Measurements from ENCODE around the gene NFIA. TPM values are rescaled to one million over a fixed set of nuclear protein-coding genes. Genes with fewer than 3 reads are reported as not detected.

Gene NFIA
- polyA plus RNA-seq, 1 donor (not counting 4 experiments of a cell fraction or from before 2014, with no cell fraction given): 14.7 TPM

GRCh38 chr1:61278966-61279365 is 196.6 kb downstream of the NFIA start:
- no peaks in the 10 kb centered on the region for H3K27me3 ChIP-seq (ENCODE audit: control insufficient read depth, extremely low read depth, insufficient read depth, low read length)
- TF ChIP-seq EZH2 (IDR thresholded peaks at IDR 0.05; ENCODE audit: low read length) (no peak), CTCF (optimal IDR thresholded peaks at IDR 0.05 in 1 of 3, IDR thresholded peaks at IDR 0.05 in 1 of 3, conservative IDR thresholded peaks at IDR 0.05 in 1 of 3; ENCODE audit: extremely low read depth in 1 of 3, insufficient read depth in 2 of 3, low read length in 3 of 3) (no peak)
- FAIRE-seq (no peak), DNase-seq (ENCODE audit: low read depth, low spot score) (no peak)
- H3K27ac ChIP-seq (ENCODE audit: control insufficient read depth, insufficient read depth, low read length): no peak overlapping the region
- no peak overlapping the region for H3K4me3 ChIP-seq (ENCODE audit: control insufficient read depth in 2 of 3, extremely low read depth in 1 of 3, insufficient read depth in 2 of 3, low read depth in 1 of 3, low read length in 3 of 3)
- no peaks in the 10 kb centered on the region for H3K9me1 ChIP-seq (ENCODE audit: control insufficient read depth, extremely low read depth, insufficient read depth, low read length)
- dilution Hi-C loops (cut with MboI; ENCODE audit: extremely low pct_ligation_motif_present, low sequenced_read_pairs): no loop called here
- no peak overlapping the region for H3K9ac ChIP-seq (ENCODE audit: control insufficient read depth, extremely low read depth, insufficient read depth, low read length)
- no peak overlapping the region for H2AFZ ChIP-seq (ENCODE audit: control insufficient read depth, low read length)
- H3K79me2 ChIP-seq (ENCODE audit: control insufficient read depth, insufficient read depth, low read length): peaks cover 1% of the 10 kb centered on the region
- H3K4me1 ChIP-seq (ENCODE audit: control insufficient read depth, extremely low read depth, insufficient read depth, low read length): no peaks in the 10 kb centered on the region
- no peak overlapping the region for H3K4me2 ChIP-seq (ENCODE audit: control insufficient read depth, extremely low read depth, insufficient read depth, low read depth, low read length)
- no peaks in the 10 kb centered on the region for H3K9me3 ChIP-seq (ENCODE audit: control insufficient read depth, low read depth, low read length)
- no peaks in the 10 kb centered on the region for H4K20me1 ChIP-seq (ENCODE audit: control insufficient read depth, extremely low read depth, insufficient read depth, low read length)
- H3K36me3 ChIP-seq (ENCODE audit: control insufficient read depth in 2 of 2, extremely low read depth in 1 of 2, insufficient read depth in 2 of 2, low read length in 2 of 2): no peaks in the 10 kb centered on the region

- no peak overlapping the region for H2AFZ ChIP-seq (ENCODE audit: control insufficient read depth, low read length)
- dilution Hi-C loops (cut with MboI; ENCODE audit: extremely low pct_ligation_motif_present, low sequenced_read_pairs): no loop called here
- H4K20me1 ChIP-seq (ENCODE audit: control insufficient read depth, extremely low read depth, insufficient read depth, low read length): no peaks in the 10 kb centered on the region
- no peaks in the 10 kb centered on the region for H3K9me3 ChIP-seq (ENCODE audit: control insufficient read depth, low read depth, low read length)
- no peak overlapping the region for H3K4me2 ChIP-seq (ENCODE audit: control insufficient read depth, extremely low read depth, insufficient read depth, low read depth, low read length)
- no peaks in the 10 kb centered on the region for H3K36me3 ChIP-seq (ENCODE audit: control insufficient read depth in 2 of 2, extremely low read depth in 1 of 2, insufficient read depth in 2 of 2, low read length in 2 of 2)
- H3K27me3 ChIP-seq (ENCODE audit: control insufficient read depth, extremely low read depth, insufficient read depth, low read length): no peaks in the 10 kb centered on the region
- FAIRE-seq (no peak), DNase-seq (ENCODE audit: low read depth, low spot score) (no peak)
- TF ChIP-seq EZH2 (IDR thresholded peaks at IDR 0.05; ENCODE audit: low read length) (no peak), CTCF (optimal IDR thresholded peaks at IDR 0.05 in 1 of 3, IDR thresholded peaks at IDR 0.05 in 1 of 3, conservative IDR thresholded peaks at IDR 0.05 in 1 of 3; ENCODE audit: extremely low read depth in 1 of 3, insufficient read depth in 2 of 3, low read length in 3 of 3) (no peak)
- H3K9me1 ChIP-seq (ENCODE audit: control insufficient read depth, extremely low read depth, insufficient read depth, low read length): no peaks in the 10 kb centered on the region
- peaks cover 1% of the 10 kb centered on the region for H3K79me2 ChIP-seq (ENCODE audit: control insufficient read depth, insufficient read depth, low read length)
- H3K4me3 ChIP-seq (ENCODE audit: control insufficient read depth in 2 of 3, extremely low read depth in 1 of 3, insufficient read depth in 2 of 3, low read depth in 1 of 3, low read length in 3 of 3): no peak overlapping the region
- no peak overlapping the region for H3K9ac ChIP-seq (ENCODE audit: control insufficient read depth, extremely low read depth, insufficient read depth, low read length)
- H3K27ac ChIP-seq (ENCODE audit: control insufficient read depth, insufficient read depth, low read length): no peak overlapping the region
- no peaks in the 10 kb centered on the region for H3K4me1 ChIP-seq (ENCODE audit: control insufficient read depth, extremely low read depth, insufficient read depth, low read length)
These were observed 197.2 kb downstream of the NFIA start for GRCh38 chr1:61279570-61279969.
